Measurements from ENCODE around the gene VPS16. TPM values are rescaled to one million over a fixed set of nuclear protein-coding genes. Genes with fewer than 3 reads are reported as not detected.

The VPS16 gene
- total RNA-seq, 1 experiment from 2014 or later = 49.9 TPM

- Histone ChIP-seq H3K27ac (ENCODE audit: low read length) (no peak overlapping the region), H3K79me2 (ENCODE audit: low read length) (peaks cover 5% of the 10 kb centered on the region), H3K9me2 (replicated peaks; ENCODE audit: low read length) (no peaks in the 10 kb centered on the region), H3K36me3 (ENCODE audit: low read depth, low read length) (no peaks in the 10 kb centered on the region), H3K4me3 (ENCODE audit: low read length) (no peak overlapping the region), H3K4me2 (ENCODE audit: low read length) (no peak overlapping the region), H3K4me1 (ENCODE audit: insufficient read depth, low read length) (peaks cover 20% of the 10 kb centered on the region), H3F3A (ENCODE audit: low read length, unreplicated experiment) (no peaks in the 10 kb centered on the region), H2AFZ (ENCODE audit: low read length) (no peak overlapping the region), H4K20me1 (ENCODE audit: low read length) (no peaks in the 10 kb centered on the region), H3K27me3 (ENCODE audit: low read length) (no peaks in the 10 kb centered on the region), H3K9ac (ENCODE audit: low read length) (no peak overlapping the region), H3K9me3 (ENCODE audit: low read length) (no peaks in the 10 kb centered on the region)
- BruUV-seq (replicated peaks) = no TSS peak
- intact Hi-C loops (cut with micrococcal nuclease) = no loop called here
- CTCF ChIA-PET = no interaction called here
- DNase-seq (no peak), ATAC-seq (no peak)
- TF ChIP-seq EZH2phosphoT487 (IDR thresholded peaks at IDR 0.05; ENCODE audit: borderline replicate concordance, low read length) (no peak), EZH2 (IDR thresholded peaks at IDR 0.05; ENCODE audit: low read length, unreplicated experiment) (no peak)
- TF ChIP-seq, protein P1, sequence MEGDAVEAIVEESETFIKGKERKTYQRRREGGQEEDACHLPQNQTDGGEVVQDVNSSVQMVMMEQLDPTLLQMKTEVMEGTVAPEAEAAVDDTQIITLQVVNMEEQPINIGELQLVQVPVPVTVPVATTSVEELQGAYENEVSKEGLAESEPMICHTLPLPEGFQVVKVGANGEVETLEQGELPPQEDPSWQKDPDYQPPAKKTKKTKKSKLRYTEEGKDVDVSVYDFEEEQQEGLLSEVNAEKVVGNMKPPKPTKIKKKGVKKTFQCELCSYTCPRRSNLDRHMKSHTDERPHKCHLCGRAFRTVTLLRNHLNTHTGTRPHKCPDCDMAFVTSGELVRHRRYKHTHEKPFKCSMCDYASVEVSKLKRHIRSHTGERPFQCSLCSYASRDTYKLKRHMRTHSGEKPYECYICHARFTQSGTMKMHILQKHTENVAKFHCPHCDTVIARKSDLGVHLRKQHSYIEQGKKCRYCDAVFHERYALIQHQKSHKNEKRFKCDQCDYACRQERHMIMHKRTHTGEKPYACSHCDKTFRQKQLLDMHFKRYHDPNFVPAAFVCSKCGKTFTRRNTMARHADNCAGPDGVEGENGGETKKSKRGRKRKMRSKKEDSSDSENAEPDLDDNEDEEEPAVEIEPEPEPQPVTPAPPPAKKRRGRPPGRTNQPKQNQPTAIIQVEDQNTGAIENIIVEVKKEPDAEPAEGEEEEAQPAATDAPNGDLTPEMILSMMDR (conservative IDR thresholded peaks at IDR 0.05; ENCODE audit: low read depth, low read length) = no peak
- POLR2A ChIA-PET (ENCODE audit: unreplicated experiment) = no interaction called here
These were observed 6.0 kb upstream of the VPS16 start for GRCh38 chr20:2834401-2835110.

DNA sequence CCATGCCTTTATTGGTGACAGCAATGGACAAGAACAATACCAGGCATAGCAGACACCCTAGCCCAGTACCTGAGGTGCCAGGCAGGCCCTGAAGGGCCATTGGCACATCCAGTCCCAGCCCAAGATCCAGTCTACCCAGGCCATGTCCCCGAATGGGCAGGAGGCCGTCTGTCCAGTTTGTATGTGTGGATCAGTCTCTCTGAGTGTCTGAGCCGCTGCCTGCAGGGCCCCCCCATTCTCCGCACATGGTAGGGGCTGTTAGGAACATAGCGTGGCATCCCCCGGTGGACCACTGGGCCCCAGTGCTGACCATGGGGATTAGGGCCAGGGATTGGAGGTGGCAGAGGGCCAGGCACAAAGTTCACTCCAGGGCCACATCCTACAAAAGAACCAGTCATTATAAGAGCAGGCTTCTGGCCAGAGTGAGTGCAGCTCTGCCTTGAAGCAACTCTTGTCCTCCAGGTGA lies 5.2 kb upstream of the VPS16 start:
- Histone ChIP-seq H3K27ac (ENCODE audit: low read length) (no peak overlapping the region), H3K36me3 (ENCODE audit: low read depth, low read length) (no peaks in the 10 kb centered on the region), H3K9me2 (replicated peaks; ENCODE audit: low read length) (no peaks in the 10 kb centered on the region), H3K9ac (ENCODE audit: low read length) (no peak overlapping the region), H3F3A (ENCODE audit: low read length, unreplicated experiment) (no peaks in the 10 kb centered on the region), H3K4me3 (ENCODE audit: low read length) (no peak overlapping the region), H3K27me3 (ENCODE audit: low read length) (no peaks in the 10 kb centered on the region), H2AFZ (ENCODE audit: low read length) (no peak overlapping the region), H3K9me3 (ENCODE audit: low read length) (no peaks in the 10 kb centered on the region), H3K4me1 (ENCODE audit: insufficient read depth, low read length) (peaks cover 23% of the 10 kb centered on the region), H3K79me2 (ENCODE audit: low read length) (peaks cover 13% of the 10 kb centered on the region), H3K4me2 (ENCODE audit: low read length) (no peak overlapping the region), H4K20me1 (ENCODE audit: low read length) (no peaks in the 10 kb centered on the region)
- DNase-seq = no peak
- no peak for ATAC-seq
- POLR2A ChIA-PET (ENCODE audit: unreplicated experiment) = no interaction called here
- TF ChIP-seq, protein P1 (conservative IDR thresholded peaks at IDR 0.05; ENCODE audit: low read depth, low read length) = no peak
- no peak for TF ChIP-seq EZH2phosphoT487 (IDR thresholded peaks at IDR 0.05; ENCODE audit: borderline replicate concordance, low read length)
- TF ChIP-seq EZH2 (IDR thresholded peaks at IDR 0.05; ENCODE audit: low read length, unreplicated experiment) = no peak
- no TSS peak for BruUV-seq (replicated peaks)
- intact Hi-C loops (cut with micrococcal nuclease) = no loop called here
- CTCF ChIA-PET = no interaction called here

DNA sequence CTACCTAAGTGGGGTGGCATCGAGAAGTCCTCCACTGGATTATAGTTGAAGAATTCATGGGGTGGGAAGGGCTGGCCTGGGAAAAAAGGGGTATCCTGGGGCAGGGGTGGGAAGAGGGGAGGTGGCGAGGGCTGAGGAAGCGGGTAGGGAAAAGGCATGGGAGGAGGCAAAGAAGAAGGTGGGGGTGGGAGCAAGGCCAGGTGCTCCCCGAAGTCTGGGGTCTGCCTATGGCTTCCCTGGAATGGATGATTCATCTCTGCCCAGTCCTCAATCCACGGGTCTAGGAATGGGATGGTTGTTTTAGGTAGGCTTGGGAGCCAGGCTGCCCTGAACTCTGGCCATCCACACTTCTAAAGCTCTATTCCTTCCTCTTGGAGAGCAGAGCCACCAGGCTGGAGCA lies 4.5 kb upstream of the VPS16 start:
- peaks cover 16% of the 10 kb centered on the region for H3K79me2 ChIP-seq (ENCODE audit: low read length)
- H3K4me2 ChIP-seq (ENCODE audit: low read length) = no peak overlapping the region
- no peaks in the 10 kb centered on the region for H3K27me3 ChIP-seq (ENCODE audit: low read length)
- no peak overlapping the region for H2AFZ ChIP-seq (ENCODE audit: low read length)
- CTCF ChIA-PET = no interaction called here
- H3K9me2 ChIP-seq (replicated peaks; ENCODE audit: low read length) = no peaks in the 10 kb centered on the region
- POLR2A ChIA-PET (ENCODE audit: unreplicated experiment) = no interaction called here
- no peaks in the 10 kb centered on the region for H4K20me1 ChIP-seq (ENCODE audit: low read length)
- no peak for ATAC-seq
- no peaks in the 10 kb centered on the region for H3K36me3 ChIP-seq (ENCODE audit: low read depth, low read length)
- intact Hi-C loops (cut with micrococcal nuclease) = no loop called here
- H3K27ac ChIP-seq (ENCODE audit: low read length) = no peak overlapping the region
- H3K9me3 ChIP-seq (ENCODE audit: low read length) = no peaks in the 10 kb centered on the region
- DNase-seq = no peak
- no peak overlapping the region for H3K9ac ChIP-seq (ENCODE audit: low read length)
- H3F3A ChIP-seq (ENCODE audit: low read length, unreplicated experiment) = no peaks in the 10 kb centered on the region
- peaks cover 23% of the 10 kb centered on the region for H3K4me1 ChIP-seq (ENCODE audit: insufficient read depth, low read length)
- no peak overlapping the region for H3K4me3 ChIP-seq (ENCODE audit: low read length)
- BruUV-seq (replicated peaks) = no TSS peak
- TF ChIP-seq EZH2 (IDR thresholded peaks at IDR 0.05; ENCODE audit: low read length, unreplicated experiment) = no peak
- TF ChIP-seq EZH2phosphoT487 (IDR thresholded peaks at IDR 0.05; ENCODE audit: borderline replicate concordance, low read length) = no peak
- TF ChIP-seq, protein P1 (conservative IDR thresholded peaks at IDR 0.05; ENCODE audit: low read depth, low read length) = no peak

Data from PC-3 (cell line).